H4 (cell line): Measurements from ENCODE around the gene SSTR4. TPM values are rescaled to one million over a fixed set of nuclear protein-coding genes. Genes with fewer than 3 reads are reported as not detected.

Experiments
- DNase-seq: peaks from one replicate; pipeline ENCODE4 v3.0.0-alpha.2; 2015; ENCODE audit warnings: low spot score
- total RNA-seq: library from RNA; depleted of rRNA; stranded (reverse); fragments of >200 nt; shearing (Covaris generic); gene quantifications from 2 replicates; pipeline ENCODE4 v1.2.3, GENCODE V29; 2014

The SSTR4 gene
- total RNA-seq, 1 experiment from 2014 or later: not detected

DNA sequence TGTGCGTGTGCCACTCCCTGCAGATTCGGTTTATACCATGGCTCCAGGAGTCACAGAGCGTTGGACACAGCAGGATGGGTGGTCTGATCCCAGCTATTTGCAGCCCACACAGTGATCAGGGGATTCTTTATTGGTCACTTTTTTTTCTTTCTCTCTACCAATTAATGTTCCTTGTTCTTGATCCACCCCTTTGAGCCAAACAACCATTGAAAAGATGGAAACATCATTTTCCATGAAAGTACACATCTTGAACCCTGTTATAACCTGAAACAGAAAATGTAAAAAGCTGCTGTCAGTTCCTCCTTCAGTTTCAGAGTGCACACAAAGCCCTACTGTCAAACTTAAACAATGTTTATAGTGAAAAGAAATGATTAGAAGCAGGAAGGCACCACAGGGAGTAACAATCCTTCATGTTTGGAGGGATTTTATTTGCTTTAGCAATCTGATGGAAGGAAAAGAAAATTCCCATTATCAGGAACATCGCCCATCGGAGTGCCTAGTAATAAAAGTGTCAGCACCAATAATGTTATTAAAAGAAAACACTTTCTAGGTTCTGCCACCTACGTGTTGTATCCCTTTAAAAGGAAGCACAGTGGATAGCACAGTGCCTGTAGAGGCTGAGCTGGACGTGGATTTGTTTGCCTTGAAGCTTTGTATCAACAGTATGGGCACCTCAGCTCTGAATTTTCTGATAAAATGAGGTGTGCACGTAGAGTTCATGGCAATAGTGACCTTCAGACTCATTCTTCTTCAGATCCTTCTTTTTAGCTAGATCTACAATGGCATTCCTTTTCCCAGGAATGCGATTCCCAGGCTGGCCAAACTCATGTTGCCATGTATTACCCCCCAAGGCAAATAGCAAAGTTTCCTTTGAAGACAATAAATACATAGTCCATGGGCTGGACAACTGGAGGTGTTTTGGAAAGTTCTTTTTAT is 30.4 kb downstream of the SSTR4 start:
- no peak for DNase-seq

DNA sequence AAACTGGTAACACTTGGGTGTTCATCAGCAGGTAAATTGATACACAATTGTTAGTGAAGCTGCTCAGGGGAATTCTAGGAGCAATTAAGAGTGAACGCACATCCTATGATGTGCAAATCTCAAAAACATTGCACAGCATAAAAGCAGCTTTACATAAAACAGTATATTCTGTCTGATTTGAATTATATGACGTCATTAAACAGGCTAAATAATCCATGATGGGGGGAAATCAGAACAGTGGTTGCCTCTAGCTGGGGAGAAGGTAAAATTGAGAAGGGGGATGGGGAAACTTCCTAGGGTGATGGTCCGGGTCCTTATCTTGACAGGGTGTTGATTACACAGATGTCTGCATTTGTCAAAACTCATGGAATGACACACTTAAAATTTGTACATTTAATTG is 31.7 kb downstream of the SSTR4 start:
- no peak for DNase-seq

DNA sequence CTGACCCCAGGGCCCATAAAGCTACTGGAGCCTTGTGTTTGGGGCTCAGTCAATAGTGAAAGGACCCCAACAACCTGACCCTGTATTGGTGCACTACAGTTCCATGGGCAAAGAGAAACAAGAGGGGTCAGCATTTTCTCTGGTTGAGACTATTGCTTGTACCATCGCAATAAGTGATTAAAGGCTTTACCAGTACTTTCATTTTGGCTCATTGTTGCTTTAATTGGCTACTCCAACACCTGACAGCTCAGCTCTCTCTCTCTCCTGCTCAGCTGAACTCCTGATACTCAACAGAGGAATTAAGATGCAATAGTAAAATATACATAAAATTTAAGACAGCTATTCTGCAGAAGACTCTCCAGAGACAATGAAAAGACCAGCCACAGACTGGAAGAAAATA is 33.2 kb downstream of the SSTR4 start:
- DNase-seq: no peak

DNA sequence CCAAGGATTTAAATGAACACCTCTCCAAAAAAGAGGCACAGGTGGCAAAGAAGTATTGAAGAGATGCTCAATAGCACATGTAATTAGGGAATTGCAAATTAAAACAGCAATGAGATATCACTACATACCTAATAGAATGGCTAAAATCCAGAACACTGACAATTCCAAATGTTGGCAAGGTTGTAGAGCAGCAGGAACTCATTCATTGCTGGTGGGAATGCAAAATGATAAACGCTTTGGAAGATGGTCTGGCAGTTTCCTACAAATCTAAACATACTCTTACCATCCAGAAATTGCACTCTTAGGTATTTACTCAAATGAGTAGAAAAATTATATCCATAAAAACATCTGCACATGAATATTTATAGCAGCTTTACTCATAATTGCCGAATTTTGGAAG is 34.0 kb downstream of the SSTR4 start:
- DNase-seq: no peak

DNA sequence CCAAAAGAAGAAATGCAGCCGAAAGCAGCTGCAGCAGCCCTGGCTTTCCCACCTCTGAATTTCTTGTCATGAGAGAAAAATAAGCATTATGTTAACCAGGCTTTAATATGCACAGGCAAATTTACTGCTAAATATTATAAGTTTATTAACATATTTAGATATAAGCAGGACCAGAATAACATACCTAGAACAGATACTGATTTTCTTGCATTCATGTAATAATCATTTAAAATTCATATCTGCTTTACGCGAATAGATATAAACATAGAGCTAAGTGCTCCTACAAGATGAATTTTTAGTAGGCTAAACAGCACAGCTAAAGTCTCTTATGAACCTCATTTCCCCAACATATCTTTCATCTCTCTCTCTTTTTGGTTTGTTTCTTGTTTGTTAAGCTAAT is 36.3 kb downstream of the SSTR4 start:
- no peak for DNase-seq

DNA sequence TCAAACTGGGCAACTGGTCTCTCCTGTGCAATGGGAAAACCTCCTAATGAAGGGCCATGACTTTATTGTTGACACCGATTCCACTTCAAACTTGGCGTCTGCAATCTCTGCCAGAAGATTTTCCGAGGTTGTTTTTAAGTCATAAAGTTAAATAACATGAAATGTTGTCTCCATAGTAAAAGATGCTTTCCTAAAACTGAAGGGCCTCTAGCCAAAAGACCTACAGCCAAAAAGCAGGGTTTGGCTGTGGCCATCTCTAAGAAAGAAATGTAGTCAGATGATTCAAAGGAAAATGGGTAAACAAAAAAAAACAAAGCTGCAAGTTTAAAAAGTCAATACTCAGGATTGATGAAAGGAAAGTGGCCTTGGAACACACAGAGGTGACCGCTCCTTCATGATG is 36.9 kb downstream of the SSTR4 start:
- no peak for DNase-seq

DNA sequence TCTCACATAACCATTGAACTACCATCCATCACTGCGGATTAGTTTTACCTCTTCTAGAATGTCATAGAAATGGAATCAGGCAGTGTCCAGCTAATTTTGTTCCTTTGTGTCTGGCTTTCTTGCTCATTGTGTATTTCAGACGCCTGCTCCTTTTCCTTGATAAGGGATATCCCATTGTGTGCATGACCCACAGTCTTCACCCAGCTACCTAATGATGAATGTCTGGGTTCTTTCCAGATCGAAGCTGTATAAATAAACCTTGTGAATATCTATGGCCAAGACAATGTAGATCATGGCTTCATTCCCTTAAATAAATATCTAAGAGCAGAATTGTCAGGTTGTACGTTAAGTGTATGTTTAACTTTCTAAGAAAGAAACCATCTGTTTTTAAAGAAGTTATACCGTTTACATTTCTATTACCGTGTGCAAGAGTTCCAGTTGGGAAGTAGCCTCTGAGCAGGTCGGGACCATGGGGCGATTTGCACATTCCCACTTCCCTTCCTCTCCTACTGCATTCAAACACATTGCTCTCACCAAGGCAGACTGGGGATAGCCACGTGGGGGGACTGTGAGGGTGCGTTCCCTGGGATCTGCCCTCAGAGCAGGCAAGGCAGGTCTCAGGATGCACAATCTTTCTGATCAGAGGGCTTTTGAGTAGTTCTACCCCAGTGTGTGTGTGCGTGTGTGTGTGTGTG is 37.9 kb downstream of the SSTR4 start:
- DNase-seq: no peak

DNA sequence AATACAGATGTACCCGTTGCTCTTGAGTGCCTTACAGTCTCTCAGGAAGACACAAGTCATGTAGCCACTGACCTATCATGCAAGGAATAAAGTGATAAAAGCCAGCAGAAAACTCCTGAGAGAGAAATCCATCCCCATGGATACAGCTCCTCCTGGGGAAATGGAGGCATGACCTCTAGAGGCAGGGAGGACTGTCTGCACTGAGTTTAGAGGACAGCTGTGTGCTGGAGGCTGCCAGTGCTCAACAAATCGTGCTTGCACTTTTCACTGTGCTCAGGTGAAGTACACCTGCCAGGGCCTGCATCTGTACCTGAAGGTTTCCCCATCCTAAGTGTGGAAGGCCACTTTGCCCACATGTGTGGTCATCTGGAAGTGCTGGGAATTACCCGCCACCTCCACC is 38.9 kb downstream of the SSTR4 start:
- no peak for DNase-seq

DNA sequence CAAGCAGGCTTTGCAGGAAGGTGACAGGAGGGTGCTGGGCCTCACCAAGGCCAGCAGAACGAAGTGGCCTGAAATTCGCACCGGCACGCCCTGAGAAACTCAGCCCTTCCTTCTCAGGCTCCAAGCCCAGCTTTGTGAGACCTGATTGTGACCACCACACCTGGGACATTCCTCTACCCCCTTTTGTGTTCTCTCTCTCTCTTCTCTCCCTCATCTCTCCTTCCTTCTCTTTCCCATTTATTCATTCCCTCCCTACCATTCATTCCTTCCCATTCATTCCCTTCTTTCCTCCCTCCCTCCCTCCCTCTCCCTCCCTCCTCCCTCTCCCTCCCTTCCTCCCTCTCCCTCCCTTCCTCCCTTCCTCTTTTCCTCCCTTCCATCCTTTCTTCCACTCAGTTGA is 42.2 kb downstream of the SSTR4 start:
- DNase-seq: no peak

DNA sequence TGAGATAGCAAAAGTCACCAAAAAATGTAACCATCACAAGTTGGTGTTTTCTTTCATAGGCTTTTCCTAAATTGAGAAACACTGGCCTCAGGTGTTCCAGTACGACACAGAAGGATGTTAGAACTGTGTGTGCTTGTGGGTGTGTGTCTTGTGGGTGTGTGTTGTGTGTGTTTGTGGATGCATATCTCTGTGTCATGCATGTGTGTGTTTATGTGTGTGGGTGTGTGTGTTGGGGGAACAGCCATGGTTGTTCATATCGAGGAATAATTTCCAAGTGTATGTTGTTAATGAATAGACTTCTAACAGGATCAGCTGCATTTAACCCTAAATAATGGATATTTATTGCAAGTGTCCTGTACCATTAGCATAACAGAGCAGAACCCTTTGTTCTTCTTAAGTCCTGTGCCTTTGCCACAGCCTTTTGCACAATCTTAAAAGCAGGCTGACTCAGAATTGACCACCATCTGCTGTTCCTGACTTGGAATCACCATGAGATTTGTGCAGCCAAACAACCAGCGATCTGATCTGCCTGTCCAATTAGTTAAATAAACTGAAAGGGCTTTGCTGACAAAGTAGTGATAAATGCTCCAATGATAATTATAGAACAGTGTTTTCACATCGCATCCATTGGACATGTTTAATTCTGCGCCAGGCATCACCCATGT is 43.4 kb downstream of the SSTR4 start:
- DNase-seq: no peak

DNA sequence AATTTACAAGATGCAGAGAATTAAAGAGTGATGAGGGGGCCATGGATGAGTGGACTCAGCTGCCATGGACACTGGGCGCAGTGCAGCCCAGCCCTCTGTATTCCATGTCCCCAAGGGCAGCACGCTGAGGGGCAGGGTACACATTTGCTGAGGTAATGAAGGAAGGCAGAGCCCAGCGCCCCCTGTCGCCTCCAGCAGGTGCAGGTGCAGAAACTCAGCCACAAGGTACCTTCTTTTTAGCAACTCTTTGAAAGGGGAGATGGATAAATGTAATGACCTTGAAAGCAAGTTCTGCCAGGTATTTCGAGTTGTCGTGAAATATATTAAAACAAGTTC is 43.9 kb downstream of the SSTR4 start:
- no peak for DNase-seq

DNA sequence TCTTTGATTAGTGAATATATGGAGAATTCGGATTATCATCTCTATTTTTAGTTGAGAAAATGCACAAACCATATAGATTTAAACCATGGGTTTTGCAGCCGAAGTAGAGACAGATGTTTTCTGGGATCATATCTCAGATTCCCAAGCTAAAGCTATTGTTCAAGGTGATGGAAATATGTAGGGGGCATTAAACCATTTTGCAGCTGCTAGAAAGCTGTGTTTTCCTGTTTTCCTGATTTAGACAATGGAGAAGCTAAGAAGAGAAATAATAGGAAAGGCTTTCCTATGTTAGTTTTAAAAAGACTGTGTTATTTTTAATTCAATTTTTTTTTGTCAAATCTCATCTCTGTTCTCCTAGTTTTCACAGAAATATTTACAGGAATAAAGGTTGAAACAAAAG is 44.8 kb downstream of the SSTR4 start:
- no peak for DNase-seq

DNA sequence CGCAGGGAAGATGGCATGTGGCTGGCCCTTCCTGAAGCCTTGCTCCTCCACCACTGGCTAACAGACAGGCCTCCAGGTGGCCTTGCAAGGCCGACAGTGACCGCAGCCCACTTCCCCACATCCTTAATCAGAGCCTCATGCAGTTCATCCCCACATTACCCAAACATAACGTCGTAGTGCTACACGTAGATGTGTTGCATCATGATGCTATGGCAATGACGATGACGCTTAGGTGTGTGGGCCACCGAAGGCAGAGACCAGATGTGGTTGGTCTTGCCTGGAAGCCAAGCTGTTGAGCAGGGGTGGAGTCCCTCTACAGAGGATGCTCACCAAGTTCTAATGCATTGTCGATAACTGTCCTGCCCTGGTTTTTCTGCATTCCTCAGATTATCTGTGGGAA is 45.4 kb downstream of the SSTR4 start:
- DNase-seq: no peak

DNA sequence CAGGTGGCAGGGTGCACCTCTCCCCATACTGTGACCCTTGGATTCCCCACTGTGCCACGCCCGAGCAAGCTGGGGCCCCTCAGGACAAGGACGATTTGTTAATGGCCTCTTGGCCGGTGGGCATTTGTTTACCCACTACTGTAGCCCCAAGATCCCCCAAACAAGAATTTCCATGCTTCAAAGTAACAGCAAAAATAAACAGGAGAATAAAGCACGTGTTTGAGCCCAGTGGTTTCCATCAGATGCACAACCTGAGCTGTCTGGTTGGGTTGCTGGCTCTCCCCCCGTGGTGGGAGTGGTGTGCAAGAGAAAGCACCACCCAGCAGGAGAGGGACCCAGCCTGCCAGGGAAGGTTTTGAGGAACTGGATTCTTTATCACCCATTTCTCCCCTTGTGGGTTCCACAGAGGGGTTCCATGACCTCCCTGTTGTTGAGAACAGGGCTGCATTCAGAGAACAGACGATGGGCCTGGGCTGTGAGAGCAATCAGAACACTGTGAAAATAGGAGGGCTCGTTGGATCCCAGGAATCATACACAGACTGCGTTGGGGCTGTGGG is 46.2 kb downstream of the SSTR4 start:
- DNase-seq: no peak

DNA sequence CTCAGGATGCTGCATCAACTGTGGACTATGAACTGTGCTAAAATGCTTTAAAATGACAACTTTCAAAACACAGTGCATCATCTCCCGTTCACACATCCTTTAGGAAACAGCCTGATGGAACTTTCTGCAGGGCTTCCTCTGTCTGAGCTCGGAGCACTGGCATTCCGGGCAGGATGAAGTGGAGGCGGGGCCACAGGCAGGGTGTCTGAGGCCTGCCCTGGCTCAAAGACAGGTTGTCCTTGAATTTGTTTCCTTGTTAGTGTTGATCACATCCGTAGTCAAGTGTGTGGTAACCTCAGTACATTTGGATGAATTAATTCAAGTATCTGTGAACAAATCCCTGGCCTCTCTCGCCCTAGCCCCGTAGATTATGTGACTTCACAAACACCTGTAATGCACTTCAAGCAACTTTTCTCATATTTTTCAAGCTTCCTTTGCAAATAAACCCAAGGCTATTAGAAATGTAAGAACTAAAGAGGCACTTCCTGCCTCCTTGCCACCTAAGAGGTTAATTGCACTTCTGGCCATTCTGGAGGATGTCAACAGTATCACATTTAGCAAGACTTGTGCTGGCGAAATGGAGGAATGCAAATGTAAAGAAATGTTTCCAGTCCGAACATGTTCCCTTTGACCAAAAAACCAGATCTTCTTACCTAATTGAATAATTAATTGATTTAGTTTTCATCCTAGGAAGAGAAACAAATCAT is 47.9 kb downstream of the SSTR4 start:
- no peak for DNase-seq

DNA sequence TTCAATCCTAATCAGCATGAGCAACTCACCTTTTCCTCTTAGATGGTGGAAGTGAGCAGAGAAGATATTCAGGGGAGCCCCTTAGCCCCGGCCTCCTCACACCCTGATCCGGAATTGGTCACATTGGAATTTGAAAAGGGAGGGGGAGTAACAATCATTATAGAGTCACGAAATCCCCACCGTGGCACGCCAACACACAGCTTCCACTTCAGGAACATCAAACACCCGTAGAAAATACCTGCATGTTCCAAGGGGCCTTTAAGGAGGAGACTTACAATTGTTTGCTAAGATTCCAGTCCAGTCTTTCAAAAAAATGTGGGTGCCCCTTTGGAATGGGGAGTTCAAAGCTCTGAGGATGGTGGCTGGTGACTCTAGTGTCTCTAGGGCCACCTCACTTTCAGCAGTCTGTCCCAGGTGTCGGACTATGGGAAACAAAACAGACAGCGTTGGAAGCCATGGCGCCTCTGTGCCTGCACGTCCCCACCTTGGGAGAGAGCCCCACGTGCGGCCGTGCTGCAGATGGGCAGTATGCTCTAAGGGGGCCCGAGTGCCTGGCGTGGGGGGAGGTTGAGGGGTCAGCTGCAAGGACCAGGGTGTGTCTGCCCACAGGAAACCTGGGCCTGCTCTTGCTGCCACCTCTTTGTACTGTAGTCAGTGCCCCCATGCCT is 48.6 kb downstream of the SSTR4 start:
- no peak for DNase-seq

DNA sequence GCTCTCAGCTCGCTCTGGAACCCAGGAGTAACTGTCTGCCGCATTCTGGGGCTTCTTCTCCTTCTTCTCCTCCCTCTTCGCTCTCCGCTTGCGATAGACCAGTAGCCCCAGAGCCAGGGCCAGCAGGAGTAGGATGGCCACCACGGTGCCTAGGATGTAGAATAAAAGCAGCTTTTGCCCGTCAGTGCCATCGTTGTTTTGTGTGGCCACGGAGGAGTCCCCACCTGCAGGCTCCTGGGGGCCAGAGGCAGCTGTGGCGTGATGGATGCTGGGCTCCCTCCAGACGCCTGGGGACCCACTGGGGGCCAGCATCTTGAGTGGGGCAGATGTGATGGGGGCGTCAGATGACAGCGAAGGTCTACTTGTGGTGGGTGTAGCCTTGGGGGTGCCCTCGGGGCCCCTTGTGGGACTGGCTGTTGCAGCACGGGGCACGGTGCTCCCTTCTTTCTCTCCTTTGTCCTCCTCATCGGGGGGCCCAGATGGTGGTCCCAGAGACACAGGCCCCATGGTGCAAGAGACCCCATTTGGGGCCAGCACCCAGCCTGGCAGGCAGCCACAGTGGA is 49.3 kb downstream of the SSTR4 start:
- no peak for DNase-seq

DNA sequence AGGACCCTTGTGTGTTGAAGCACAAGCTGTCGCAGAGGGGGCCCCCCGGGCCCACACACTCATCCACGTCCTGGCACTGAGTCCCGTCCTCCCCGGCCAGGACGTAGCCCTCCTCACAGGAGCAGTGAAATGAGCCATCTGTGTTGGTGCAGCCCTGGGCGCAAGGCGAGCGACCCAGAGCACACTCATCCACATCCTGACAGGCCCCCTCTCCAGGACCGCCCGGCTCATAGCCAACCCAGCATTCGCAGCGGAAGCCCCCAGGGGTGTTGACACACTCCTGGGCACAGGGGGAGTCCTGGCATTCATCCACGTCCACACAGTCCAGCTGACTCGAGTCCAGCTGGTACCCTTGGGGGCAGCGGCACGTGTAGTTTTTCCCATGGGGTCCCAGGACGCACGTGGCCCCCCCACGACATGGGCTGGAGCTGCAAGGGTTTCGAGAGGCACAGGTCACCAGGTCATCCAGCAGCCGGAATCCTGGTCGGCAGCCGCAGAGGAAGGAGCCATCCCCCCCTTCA is 49.8 kb downstream of the SSTR4 start:
- DNase-seq: no peak

DNA sequence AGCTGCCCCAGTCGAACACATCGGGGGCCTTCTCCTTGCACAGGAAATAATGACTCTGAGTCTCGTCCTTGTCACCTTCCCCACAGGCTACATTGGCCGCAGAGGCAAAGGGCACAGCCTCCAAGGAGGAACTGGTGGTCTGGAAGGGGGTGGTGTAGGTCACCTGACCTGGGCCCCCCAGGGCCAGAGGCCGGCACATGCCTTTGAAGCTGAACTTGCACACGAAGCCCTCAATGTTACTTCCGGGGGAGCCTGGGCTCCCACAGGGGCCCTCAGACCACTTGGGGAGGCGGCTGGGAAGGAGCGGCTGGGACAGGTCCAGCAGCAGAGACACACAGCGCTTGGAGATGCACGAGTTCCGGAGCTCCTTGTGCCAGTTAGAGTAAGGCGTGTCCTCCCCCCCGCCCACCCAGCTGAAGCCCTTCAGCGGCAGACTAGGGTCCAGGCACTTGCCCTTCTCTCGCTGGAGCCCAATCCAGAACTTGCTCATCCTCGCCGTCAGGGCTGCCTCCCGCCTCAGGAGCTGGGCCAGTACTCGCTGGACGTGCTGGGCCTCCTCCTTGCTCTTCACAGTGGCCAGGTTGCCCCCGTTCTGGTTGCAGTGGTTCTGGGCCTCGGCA is 50.4 kb downstream of the SSTR4 start:
- DNase-seq: no peak

DNA sequence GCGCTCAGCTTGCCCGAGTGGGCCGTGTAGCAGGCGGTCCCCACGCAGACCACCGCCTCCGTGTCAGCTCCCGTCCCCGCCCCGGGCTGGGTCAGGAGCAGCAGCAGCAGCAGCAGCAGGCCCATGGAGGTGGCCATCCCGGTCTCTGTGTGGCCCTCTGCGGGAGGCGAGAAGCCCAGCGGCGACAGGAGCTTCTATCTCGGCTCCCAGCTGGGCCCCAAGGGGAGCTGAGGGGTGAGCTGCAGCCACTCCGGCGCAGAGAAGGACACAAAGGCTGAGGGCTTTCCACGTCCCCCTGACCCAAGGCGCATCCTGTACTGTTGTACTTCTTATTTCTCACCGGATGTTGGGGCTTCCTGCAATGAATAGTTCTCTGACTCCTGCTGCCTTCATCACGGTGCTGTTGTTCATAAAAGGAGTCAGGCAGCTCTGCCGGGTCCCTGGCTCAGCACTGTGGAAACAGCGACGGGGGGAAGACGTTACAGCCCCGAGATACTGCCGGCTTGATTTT is 51.0 kb downstream of the SSTR4 start, which contains the start of gene CD93:
Gene CD93, minus strand, starts transcription at position 269 of the 511 bp plus-strand sequence. Its CDS starts 132 bp downstream, at position 137.
- no peak for DNase-seq
